Gastrocnemius medialis (tissue), 4 donors: ENCODE data around the gene DNASE1L3. TPM values are rescaled to one million over a fixed set of nuclear protein-coding genes. Genes with fewer than 3 reads are reported as not detected.

ENCODE experiments used
- ATAC-seq, 2 donors: fragments of 150-250 bp; one replicate each; pipeline ENCODE4 v1.9.1; 2016
- DNase-seq, 2 donors: peaks; one replicate each; pipeline ENCODE4 v3.0.0-alpha.2; 2019
- H3K27ac ChIP-seq, 4 donors: fragments of 200-600 bp; sonication (generic); 1 replicate in 1 of 4; 2 replicates in 3 of 4; pipeline ENCODE4 v1.5.1; 2016 to 2018; ENCODE audit warnings: mild to moderate bottlenecking in 2 of 4, moderate library complexity in 1 of 4
- H3K27me3 ChIP-seq, 3 donors: fragments of 200-600 bp; sonication (generic) in 2 of 3; 1 replicate in 1 of 3; 2 replicates in 2 of 3; pipeline versions ENCODE4 v1.5.1 to v1.6.0; 2016 to 2019; ENCODE audit warnings: mild to moderate bottlenecking in 1 of 3, moderate library complexity in 1 of 3
- H3K36me3 ChIP-seq, 2 donors: fragments of 200-600 bp; sonication (generic) in 1 of 2; one replicate each; pipeline ENCODE4 v1.5.1; 2017 to 2018
- H3K4me1 ChIP-seq, 2 donors: fragments of 200-600 bp; sonication (generic) in 1 of 2; one replicate each; pipeline ENCODE4 v1.5.1; 2016 to 2017; ENCODE audit warnings: mild to moderate bottlenecking in 2 of 2
- H3K4me3 ChIP-seq, 4 donors: fragments of 200-600 bp; sonication (generic) in 3 of 4; 1 replicate in 1 of 4; 2 replicates in 3 of 4; pipeline ENCODE4 v1.5.1; 2016 to 2019; ENCODE audit warnings: mild to moderate bottlenecking in 2 of 4
- H3K9me3 ChIP-seq, 3 donors: fragments of 200-600 bp; sonication (generic) in 2 of 3; 1 replicate in 1 of 3; 2 replicates in 2 of 3; pipeline ENCODE4 v1.5.1; 2016 to 2019
- CTCF ChIP-seq, 5 experiments: fragments of 450-650 bp in 3 of 5; fragments of 200-600 bp in 2 of 5; sonication (generic) in 2 of 5; IDR thresholded peaks in 4 of 5; conservative IDR thresholded peaks in 1 of 5; 1 replicate in 4 of 5; 2 replicates in 1 of 5; pipeline ENCODE4 v1.5.1; 2016 to 2019; ENCODE audit warnings: antibody characterized with exemption in 5 of 5, mild to moderate bottlenecking in 3 of 5, moderate library complexity in 3 of 5
- POLR2A ChIP-seq, 2 donors: fragments of 450-650 bp; IDR thresholded peaks; one replicate each; pipeline ENCODE4 v1.6.1; 2017; ENCODE audit warnings: antibody characterized with exemption in 2 of 2, mild to moderate bottlenecking in 2 of 2, moderate library complexity in 2 of 2
- in situ Hi-C, 4 donors: fragments of 200-750 bp; cut with MboI; loops; one replicate each; pipeline versions ENCODE4 v1.15.0 to v1.8.0; 2017; ENCODE audit warnings: low sequenced_read_pairs in 4 of 4
- intact Hi-C: fragments of 100-400 bp; cut with DNase I; formaldehyde crosslinking; loops from one replicate; pipeline ENCODE4 v1.15.1; 2023; ENCODE audit warnings: low total_unique reads
- total RNA-seq, 4 donors: library from RNA; depleted of rRNA; stranded (reverse); fragments of >200 nt; gene quantifications; one replicate each; pipeline versions ENCODE4 v1.1.0 to v1.2.3, GENCODE V29; 2016

DNASE1L3 gene
- total RNA-seq, 4 donors from 2014 or later = 0.29 to 0.42 TPM; not detected in 2

GRCh38 chr3:58184982-58185360 is 25.8 kb downstream of the DNASE1L3 start:
- no peak for ATAC-seq
- Histone ChIP-seq H3K27ac (no peak overlapping the region), H3K4me3 (no peak overlapping the region), H3K4me1 (peaks cover 0 to 2% of the 10 kb centered on the region in 2 donors), H3K36me3 (no peaks in the 10 kb centered on the region), H3K27me3 (no peaks in the 10 kb centered on the region), H3K9me3 (no peaks in the 10 kb centered on the region)
- TF ChIP-seq CTCF (IDR thresholded peaks at IDR 0.05 in 4 of 5, conservative IDR thresholded peaks at IDR 0.05 in 1 of 5) (no peak), POLR2A (IDR thresholded peaks at IDR 0.05) (no peak)
- DNase-seq = no peak
- intact Hi-C loops = loop anchor here (10.0 kb wide), 1 partner anchor 350 kb away; the partner anchor contains the start of gene ACOX2
- in situ Hi-C loops = loop anchor here (5.0 to 25.0 kb wide), 5 partner anchors 110 to 352 kb away; partner anchors contain the start of genes ACOX2 (in 1 of the 4), HTD2 (in 1 of the 4) and RPP14 (in 1 of the 4)

DNA sequence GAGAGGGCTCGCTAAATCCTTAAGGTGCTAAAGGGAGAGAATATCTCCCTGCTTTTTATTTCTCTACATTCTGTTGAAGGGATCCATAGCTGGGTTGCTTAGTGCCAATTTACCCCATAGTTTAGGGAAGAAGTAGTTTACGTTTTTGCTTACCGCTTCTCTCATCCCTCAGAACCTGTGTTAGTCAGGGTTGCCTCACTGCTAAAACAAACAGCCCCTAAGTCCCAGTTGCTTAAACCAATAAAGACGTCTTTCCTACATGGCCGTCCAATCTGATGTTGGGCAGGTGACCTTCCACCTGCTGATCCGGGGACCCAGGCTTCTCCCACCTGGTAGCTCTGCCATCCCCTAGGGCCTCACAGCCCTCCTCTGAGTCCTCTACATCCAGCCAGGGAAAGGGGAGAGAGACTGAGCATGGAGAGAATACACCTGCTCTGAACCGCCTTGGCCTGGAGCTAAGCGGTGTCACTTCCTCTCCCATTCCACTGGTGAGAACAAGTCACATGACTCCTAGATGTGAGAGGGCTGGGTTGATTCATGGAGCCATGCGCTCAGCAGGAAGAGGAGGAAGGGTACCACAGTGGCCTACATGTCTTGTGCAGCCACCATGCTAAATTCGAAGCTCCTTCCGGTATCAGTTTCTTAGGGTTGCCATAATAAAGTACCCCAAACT is 26.3 kb downstream of the DNASE1L3 start:
- in situ Hi-C loops (loop anchor here in 3 of 4 donors (10.0 to 25.0 kb wide), 4 partner anchors 110 to 353 kb away; partner anchors contain the start of genes ACOX2 (in 1 of the 3), HTD2 (in 1 of the 3) and RPP14 (in 1 of the 3)), intact Hi-C loops (loop anchor here (10.0 kb wide), 1 partner anchor 350 kb away; the partner anchor contains the start of gene ACOX2)
- ATAC-seq (no peak), DNase-seq (no peak)
- no peaks in the 10 kb centered on the region for H3K9me3 ChIP-seq
- H3K36me3 ChIP-seq = no peaks in the 10 kb centered on the region
- no peak overlapping the region for H3K4me3 ChIP-seq
- H3K27me3 ChIP-seq = no peaks in the 10 kb centered on the region
- no peak for TF ChIP-seq CTCF (IDR thresholded peaks at IDR 0.05 in 4 of 5, conservative IDR thresholded peaks at IDR 0.05 in 1 of 5)
- TF ChIP-seq POLR2A (IDR thresholded peaks at IDR 0.05) = no peak
- no peak overlapping the region for H3K27ac ChIP-seq
- H3K4me1 ChIP-seq = no peaks in the 10 kb centered on the region

GRCh38 chr3:58183891-58184290 is 26.9 kb downstream of the DNASE1L3 start:
- H3K9me3 ChIP-seq = no peaks in the 10 kb centered on the region
- H3K4me1 ChIP-seq = no peaks in the 10 kb centered on the region
- in situ Hi-C loops (loop anchor here in 3 of 4 donors (10.0 to 25.0 kb wide), 4 partner anchors 111 to 353 kb away; partner anchors contain the start of genes ACOX2 (in 1 of the 3), HTD2 (in 1 of the 3) and RPP14 (in 1 of the 3)), intact Hi-C loops (loop anchor here (10.0 kb wide), 1 partner anchor 351 kb away; the partner anchor contains the start of gene ACOX2)
- H3K36me3 ChIP-seq = no peaks in the 10 kb centered on the region
- H3K4me3 ChIP-seq = no peak overlapping the region
- DNase-seq (no peak), ATAC-seq (no peak)
- H3K27me3 ChIP-seq = no peaks in the 10 kb centered on the region
- TF ChIP-seq POLR2A (IDR thresholded peaks at IDR 0.05) (no peak), CTCF (IDR thresholded peaks at IDR 0.05 in 4 of 5, conservative IDR thresholded peaks at IDR 0.05 in 1 of 5) (no peak)
- H3K27ac ChIP-seq = no peak overlapping the region

DNA sequence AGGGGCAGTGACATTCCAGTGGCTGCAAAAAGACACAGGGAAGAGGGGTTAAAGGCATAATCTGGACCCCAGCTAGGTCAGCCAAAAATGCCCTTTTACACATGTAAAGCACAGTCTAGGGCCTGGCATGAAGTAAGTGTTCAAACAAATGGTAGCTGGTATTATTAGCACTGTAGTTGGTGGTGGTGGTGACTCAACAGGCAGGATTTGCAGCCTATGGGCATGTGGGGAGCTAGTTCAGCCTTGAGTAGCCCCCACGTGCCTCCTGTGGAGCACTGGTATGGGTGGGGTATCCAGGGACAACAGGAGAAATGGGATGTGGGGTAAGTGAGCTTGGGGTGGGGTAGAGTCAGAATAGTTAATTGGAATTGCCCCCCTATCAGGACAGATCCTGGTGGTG is 27.6 kb downstream of the DNASE1L3 start:
- no peak for TF ChIP-seq CTCF (IDR thresholded peaks at IDR 0.05 in 4 of 5, conservative IDR thresholded peaks at IDR 0.05 in 1 of 5)
- no peak for TF ChIP-seq POLR2A (IDR thresholded peaks at IDR 0.05)
- Histone ChIP-seq H3K4me3 (no peak overlapping the region), H3K36me3 (no peaks in the 10 kb centered on the region), H3K27me3 (no peaks in the 10 kb centered on the region), H3K4me1 (no peaks in the 10 kb centered on the region), H3K27ac (no peak overlapping the region), H3K9me3 (no peaks in the 10 kb centered on the region)
- in situ Hi-C loops = loop anchor here in 3 of 4 donors (10.0 to 25.0 kb wide), 4 partner anchors 112 to 354 kb away; partner anchors contain the start of genes ACOX2 (in 1 of the 3), HTD2 (in 1 of the 3) and RPP14 (in 1 of the 3)
- no peak for DNase-seq
- no peak for ATAC-seq
- intact Hi-C loops = loop anchor here (10.0 kb wide), 1 partner anchor 352 kb away; the partner anchor contains the start of gene ACOX2
